Measurements from ENCODE around the gene PPP2R3B. TPM values are rescaled to one million over a fixed set of nuclear protein-coding genes. Genes with fewer than 3 reads are reported as not detected.
"Not testable (repeated sequence)": the region's sequence is repeated elsewhere in the genome, so short reads cannot be mapped to it uniquely, and the experiment has no call there.

PPP2R3B gene
- total RNA-seq, 1 donor from 2014 or later = 34.9 TPM

- intact Hi-C loops (cut with micrococcal nuclease) = not testable (repeated sequence)
Measured at GRCh38 chrX:305781-306613, 80.7 kb downstream of the PPP2R3B start.

GRCh38 chrX:302975-303374, 83.7 kb downstream of the PPP2R3B start:
- intact Hi-C loops (cut with micrococcal nuclease) = no loop called here

- intact Hi-C loops (cut with micrococcal nuclease) = no loop called here
Measured at GRCh38 chrX:300334-300733, 86.4 kb downstream of the PPP2R3B start.

GRCh38 chrX:298993-299392, 87.7 kb downstream of the PPP2R3B start:
- intact Hi-C loops (cut with micrococcal nuclease) = no loop called here

- intact Hi-C loops (cut with micrococcal nuclease) = no loop called here
Measured at GRCh38 chrX:295136-295535, 91.6 kb downstream of the PPP2R3B start.

GRCh38 chrX:292900-293897, 93.5 kb downstream of the PPP2R3B start:
- intact Hi-C loops (cut with micrococcal nuclease) = no loop called here

GRCh38 chrX:291411-291901, 95.3 kb downstream of the PPP2R3B start:
- intact Hi-C loops (cut with micrococcal nuclease) = no loop called here

GRCh38 chrX:290476-291166, 96.1 kb downstream of the PPP2R3B start:
- intact Hi-C loops (cut with micrococcal nuclease) = no loop called here

GRCh38 chrX:288561-288991, 98.1 kb downstream of the PPP2R3B start:
- intact Hi-C loops (cut with micrococcal nuclease) = no loop called here

- intact Hi-C loops (cut with micrococcal nuclease) = no loop called here
Measured at GRCh38 chrX:287670-288069, 99.0 kb downstream of the PPP2R3B start.

- intact Hi-C loops (cut with micrococcal nuclease) = no loop called here
Measured at GRCh38 chrX:285076-285677, 101.5 kb downstream of the PPP2R3B start.

Other genes starting within 250 kb of the PPP2R3B start
- gene PLCXD1, start 105.5 kb downstream of the PPP2R3B start, total RNA-seq = 61.2 and 63.4 TPM in 2 replicates
- 43.9 and 49.8 TPM in 2 replicates for gene GTPBP6, start 68.1 kb downstream of the PPP2R3B start, total RNA-seq
- gene SHOX, start 243.9 kb upstream of the PPP2R3B start, total RNA-seq = not detected in 2 replicates